Mesothelial cell of epicardium (in vitro differentiated cells): ENCODE data around the gene FCHSD1. TPM values are rescaled to one million over a fixed set of nuclear protein-coding genes. Genes with fewer than 3 reads are reported as not detected.

Experiments
- DNase-seq, 2 experiments: peaks; one replicate each; pipeline ENCODE4 v3.0.0; 2021; ENCODE audit warnings: low spot score in 2 of 2; ENCODE audit not compliant: unreplicated experiment in 2 of 2
- H3K27ac Mint-ChIP-seq: 2 replicates; pipeline ENCODE4 v1.8.0; 2021; ENCODE audit warnings: mixed read lengths
- H3K27me3 Mint-ChIP-seq: 2 replicates; pipeline ENCODE4 v1.8.0; 2021; ENCODE audit warnings: low read depth, mixed read lengths
- H3K36me3 Mint-ChIP-seq: 2 replicates; pipeline ENCODE4 v1.8.0; 2021; ENCODE audit warnings: mixed read lengths
- H3K4me1 Mint-ChIP-seq: 2 replicates; pipeline ENCODE4 v1.8.0; 2021; ENCODE audit warnings: mixed read lengths
- H3K4me3 Mint-ChIP-seq: 2 replicates; pipeline ENCODE4 v1.8.0; 2021; ENCODE audit warnings: mild to moderate bottlenecking, moderate library complexity, mixed read lengths
- H3K9me3 Mint-ChIP-seq: 2 replicates; pipeline ENCODE4 v1.8.0; 2021; ENCODE audit warnings: mixed read lengths
- CTCF ChIP-seq: fragments of 200-600 bp; sonication (generic); IDR thresholded peaks from one replicate; pipeline ENCODE4 v1.5.0; 2021; ENCODE audit warnings: antibody characterized with exemption; ENCODE audit not compliant: unreplicated experiment
- total RNA-seq: library from RNA; stranded (reverse); gene quantifications from 3 replicates; pipeline ENCODE4 v1.2.1, GENCODE V29; 2021

Gene FCHSD1
- total RNA-seq, 1 donor from 2014 or later = 48.6 TPM

GRCh38 chr5:141597814-141598213 lies 53.4 kb downstream of the FCHSD1 start:
- no peak for DNase-seq
- H3K36me3 Mint-ChIP-seq = peaks cover 2% of the 10 kb centered on the region
- no peak overlapping the region for H3K27ac Mint-ChIP-seq
- no peak overlapping the region for H3K4me3 Mint-ChIP-seq
- H3K4me1 Mint-ChIP-seq = no peaks in the 10 kb centered on the region
- H3K27me3 Mint-ChIP-seq = no peaks in the 10 kb centered on the region
- no peak for TF ChIP-seq CTCF
- H3K9me3 Mint-ChIP-seq = peaks cover 10% of the 10 kb centered on the region

GRCh38 chr5:141597394-141597793 lies 53.8 kb downstream of the FCHSD1 start:
- peaks cover 2% of the 10 kb centered on the region for H3K36me3 Mint-ChIP-seq
- DNase-seq = no peak
- no peak overlapping the region for H3K4me3 Mint-ChIP-seq
- no peak overlapping the region for H3K27ac Mint-ChIP-seq
- no peak for TF ChIP-seq CTCF
- no peaks in the 10 kb centered on the region for H3K4me1 Mint-ChIP-seq
- peaks cover 10% of the 10 kb centered on the region for H3K9me3 Mint-ChIP-seq
- no peaks in the 10 kb centered on the region for H3K27me3 Mint-ChIP-seq

GRCh38 chr5:141596867-141597266 lies 54.4 kb downstream of the FCHSD1 start:
- no peak for DNase-seq
- no peak for TF ChIP-seq CTCF
- H3K9me3 Mint-ChIP-seq = peaks cover 10% of the 10 kb centered on the region
- peaks cover 2% of the 10 kb centered on the region for H3K36me3 Mint-ChIP-seq
- no peak overlapping the region for H3K4me3 Mint-ChIP-seq
- no peak overlapping the region for H3K27ac Mint-ChIP-seq
- no peaks in the 10 kb centered on the region for H3K4me1 Mint-ChIP-seq
- no peaks in the 10 kb centered on the region for H3K27me3 Mint-ChIP-seq

- H3K27me3 Mint-ChIP-seq = no peaks in the 10 kb centered on the region
- no peaks in the 10 kb centered on the region for H3K36me3 Mint-ChIP-seq
- no peak for DNase-seq
- H3K4me1 Mint-ChIP-seq = no peaks in the 10 kb centered on the region
- no peak for TF ChIP-seq CTCF
- H3K9me3 Mint-ChIP-seq = no peaks in the 10 kb centered on the region
- H3K27ac Mint-ChIP-seq = no peak overlapping the region
- no peak overlapping the region for H3K4me3 Mint-ChIP-seq
Observed at GRCh38 chr5:141590127-141590526, 61.1 kb downstream of the FCHSD1 start.

Other genes with a start within 250 kb of the FCHSD1 start
- gene PCDHGA9, start 248.6 kb downstream of the FCHSD1 start, total RNA-seq = 2.1 to 2.3 TPM (median 2.3 TPM) in 3 replicates
- gene PCDHGB6, start 243.4 kb downstream of the FCHSD1 start, total RNA-seq = 74.0 to 76.3 TPM (median 75.7 TPM) in 3 replicates
- 30.7 to 33.4 TPM (median 32.1 TPM) in 3 replicates for gene PCDHGA10, start 238.4 kb downstream of the FCHSD1 start, total RNA-seq
- 14.1 to 16.4 TPM (median 14.9 TPM) in 3 replicates for gene PCDHGB7, start 233.7 kb downstream of the FCHSD1 start, total RNA-seq
- 5.7 to 6.0 TPM (median 6.0 TPM) in 3 replicates for gene PCDHGA11, start 230.4 kb downstream of the FCHSD1 start, total RNA-seq
- 4.1 to 5.2 TPM (median 4.5 TPM) in 3 replicates for gene PCDHGA12, start 220.9 kb downstream of the FCHSD1 start, total RNA-seq
- gene PCDHGC3, start 175.5 kb downstream of the FCHSD1 start, total RNA-seq = 80.2 to 82.9 TPM (median 80.6 TPM) in 3 replicates
- 5.2 to 6.2 TPM (median 5.2 TPM) in 3 replicates for gene PCDHGC4, start 166.4 kb downstream of the FCHSD1 start, total RNA-seq
- gene PCDHGC5, start 162.3 kb downstream of the FCHSD1 start, total RNA-seq = 2.6 to 3.5 TPM (median 3.5 TPM) in 3 replicates
- 43.0 to 43.9 TPM (median 43.6 TPM) in 3 replicates for gene DIAPH1, start 32.4 kb downstream of the FCHSD1 start, total RNA-seq
- 96.0 to 108 TPM (median 102 TPM) in 3 replicates for gene HDAC3, start 14.6 kb downstream of the FCHSD1 start, total RNA-seq
- 3.9 to 4.6 TPM (median 4.6 TPM) in 3 replicates for gene RELL2, start 14.4 kb downstream of the FCHSD1 start, total RNA-seq
- gene ARAP3, start 30.8 kb upstream of the FCHSD1 start, total RNA-seq = 50.9 to 53.8 TPM (median 51.8 TPM) in 3 replicates
- gene PCDH1, start 227.0 kb upstream of the FCHSD1 start, total RNA-seq = 5.1 to 6.1 TPM (median 5.4 TPM) in 3 replicates